ENCODE data around the gene USP32. TPM values are rescaled to one million over a fixed set of nuclear protein-coding genes. Genes with fewer than 3 reads are reported as not detected.

The USP32 gene
- total and polyA plus RNA-seq, 2 donors (not counting 3 experiments of a cell fraction or from before 2014, with no cell fraction given), result 15.7 to 52.9 TPM

- Histone ChIP-seq H3K4me1 (ENCODE audit: control insufficient read depth, extremely low read depth, insufficient read depth, low read length) (no peaks in the 10 kb centered on the region), H4K20me1 (replicated peaks; ENCODE audit: control insufficient read depth, extremely low read depth, insufficient read depth, low read length) (no peaks in the 10 kb centered on the region), H3K9ac (replicated peaks; ENCODE audit: extremely low read depth, insufficient read depth, low read length) (no peak overlapping the region), H3K79me2 (ENCODE audit: control insufficient read depth, insufficient read depth, low read length) (peaks cover 23% of the 10 kb centered on the region), H3K27me3 (ENCODE audit: control insufficient read depth in 2 of 2, insufficient read depth in 2 of 2, low read length in 2 of 2) (no peaks in the 10 kb centered on the region), H3K9me1 (replicated peaks; ENCODE audit: control insufficient read depth, extremely low read depth, insufficient read depth, low read length) (no peaks in the 10 kb centered on the region), H3K9me3 (replicated peaks; ENCODE audit: control insufficient read depth, insufficient read depth, low read length) (no peaks in the 10 kb centered on the region), H3K27ac (ENCODE audit: insufficient read depth, low read depth, low read length) (no peak overlapping the region), H3K4me2 (ENCODE audit: insufficient read depth, low read length) (no peak overlapping the region), H2AFZ (ENCODE audit: low read depth, low read length) (no peak overlapping the region), H3K36me3 (ENCODE audit: control insufficient read depth in 2 of 2, extremely low read depth in 1 of 2, insufficient read depth in 2 of 2, low read length in 2 of 2) (no peaks in the 10 kb centered on the region), H3K4me3 (replicated peaks in 1 of 3; ENCODE audit: insufficient read depth in 1 of 3, low read depth in 1 of 3, low read length in 3 of 3) (no peak overlapping the region)
- dilution Hi-C loops (cut with MboI; ENCODE audit: extremely low pct_ligation_motif_present, low sequenced_read_pairs), result no loop called here
- TF ChIP-seq JUN (IDR thresholded peaks at IDR 0.05; ENCODE audit: borderline replicate concordance, insufficient read depth, insufficient read length, low read depth) (no peak), POLR2AphosphoS5 (IDR thresholded peaks at IDR 0.05; ENCODE audit: insufficient read depth, low read depth, low read length) (no peak), CTCF (IDR thresholded peaks at IDR 0.05; ENCODE audit: extremely low read depth in 1 of 2, insufficient read depth in 1 of 2, low read depth in 1 of 2, low read length in 2 of 2) (no peak), POLR2A (IDR thresholded peaks at IDR 0.05; ENCODE audit: low read depth, low read length) (no peak), EZH2 (IDR thresholded peaks at IDR 0.05; ENCODE audit: borderline replicate concordance, low read depth, low read length, severe bottlenecking) (no peak), MYC (IDR thresholded peaks at IDR 0.05; ENCODE audit: low read depth, low read length) (no peak), MAX (IDR thresholded peaks at IDR 0.05; ENCODE audit: insufficient read depth, insufficient read length) (no peak), GATA2 (IDR thresholded peaks at IDR 0.05; ENCODE audit: insufficient read depth, insufficient read length, low read depth, low read length) (no peak), FOS (IDR thresholded peaks at IDR 0.05; ENCODE audit: borderline replicate concordance, insufficient read depth, low read length) (no peak)
- no TSS peak for BruUV-seq (replicated peaks)
- DNase-seq (ENCODE audit: low read depth, low spot score) (no peak), FAIRE-seq (no peak)
- ChIA-PET POLR2A (no interaction called here), CTCF (interaction anchor here (0.7 kb wide), 1 partner anchor 130 kb away, joined by 3 read pairs; no protein-coding TSS in a partner anchor)
- intact Hi-C loops (cut with micrococcal nuclease), result no loop called here
Observed at GRCh38 chr17:60361889-60362288, 30.0 kb downstream of the USP32 start.

Data from endothelial cell of umbilical vein (primary cell).